Measurements from ENCODE around the gene THSD4.

The THSD4 gene

DNA sequence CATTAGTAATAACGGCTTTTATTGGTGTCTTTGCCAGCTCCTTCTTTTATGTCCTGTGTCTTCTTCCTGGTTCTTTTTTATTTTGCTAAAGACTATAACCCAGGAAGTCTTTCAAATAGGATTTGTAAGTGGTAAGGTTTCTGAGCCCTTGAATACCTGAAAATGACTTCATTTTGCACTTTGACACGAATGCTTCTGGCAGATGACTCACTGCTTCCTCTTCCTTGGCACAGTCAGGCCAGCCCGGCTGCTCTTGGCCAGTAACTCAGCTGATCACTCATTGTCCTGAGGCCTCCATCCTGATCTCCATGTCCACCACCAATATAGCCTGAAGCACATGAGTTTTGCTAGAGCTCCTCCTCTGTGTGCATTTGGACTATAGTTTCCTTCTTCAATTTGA is 646.4 kb downstream of the THSD4 start:
- DNase-seq (no peak), ATAC-seq (replicated peaks) (no peak)
- peaks cover 0 to 6% of the 10 kb centered on the region in 2 donors for H3K36me3 Mint-ChIP-seq
- H3K27ac Mint-ChIP-seq, result no peak overlapping the region
- H3K4me3 Mint-ChIP-seq, result no peak overlapping the region
- no peaks in the 10 kb centered on the region for H3K4me1 Mint-ChIP-seq
- peaks cover 5 to 18% of the 10 kb centered on the region in 2 donors for H3K27me3 Mint-ChIP-seq
- H3K9me3 Mint-ChIP-seq, result peaks cover 15 to 16% of the 10 kb centered on the region in 2 donors

DNA sequence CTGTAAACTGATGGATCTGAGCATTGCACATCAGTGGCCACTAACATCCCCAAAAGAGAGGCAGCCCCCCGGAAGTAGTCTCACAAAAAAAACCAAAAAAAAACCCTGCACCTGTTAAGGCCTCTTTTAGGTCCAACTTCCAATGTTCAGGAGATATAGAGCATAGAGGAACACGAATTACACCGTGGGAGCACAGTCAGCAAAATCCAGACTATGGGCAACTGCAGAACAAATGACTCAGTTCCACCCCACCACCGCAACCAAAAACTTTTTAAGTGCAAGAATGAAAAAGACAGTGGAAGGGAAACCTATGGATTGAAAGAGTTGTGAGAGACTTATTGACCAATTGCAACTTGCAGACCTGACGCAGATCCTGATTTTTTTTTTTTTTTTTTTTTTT is 652.9 kb downstream of the THSD4 start:
- Mint-ChIP-seq H3K36me3 (no peaks in the 10 kb centered on the region), H3K27me3 (peaks cover 7 to 18% of the 10 kb centered on the region in 2 donors), H3K9me3 (no peaks in the 10 kb centered on the region), H3K4me3 (no peak overlapping the region), H3K27ac (no peak overlapping the region), H3K4me1 (no peaks in the 10 kb centered on the region)
- DNase-seq, result no peak
- ATAC-seq (replicated peaks), result no peak

DNA sequence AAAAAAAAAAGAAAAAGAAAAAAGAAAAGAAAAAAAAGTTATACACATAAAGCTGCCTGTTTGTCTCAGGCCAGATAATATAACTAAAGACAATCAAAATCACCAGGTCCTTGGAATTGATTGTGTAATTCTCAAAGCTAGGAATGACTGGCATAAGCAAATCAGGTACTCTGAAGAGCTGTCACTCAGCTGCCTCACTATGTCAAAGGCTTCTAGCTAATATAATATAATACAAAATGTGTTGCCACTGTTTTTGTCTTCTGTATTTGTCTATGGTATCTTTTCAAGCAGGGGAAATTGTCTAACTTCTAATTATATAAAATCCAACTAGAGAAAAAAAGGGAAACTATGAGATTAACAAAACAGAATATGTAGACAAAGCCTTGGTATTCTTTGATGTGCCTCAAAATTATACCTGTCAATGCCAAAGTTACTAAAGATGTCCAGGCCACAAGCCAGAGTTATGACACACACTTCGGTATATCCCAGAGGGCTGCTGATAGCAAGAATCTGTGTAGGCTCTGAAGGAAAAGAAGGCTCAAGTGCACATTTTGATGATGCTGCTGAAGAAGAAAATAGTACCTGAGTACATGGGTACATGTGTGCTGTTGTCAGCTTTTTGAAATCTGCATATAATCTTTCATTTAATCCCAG is 658.1 kb downstream of the THSD4 start:
- no peak overlapping the region for H3K27ac Mint-ChIP-seq
- H3K27me3 Mint-ChIP-seq, result peaks cover 6 to 7% of the 10 kb centered on the region in 2 donors
- DNase-seq, result no peak
- no peak overlapping the region for H3K4me3 Mint-ChIP-seq
- ATAC-seq (replicated peaks), result no peak
- H3K9me3 Mint-ChIP-seq, result no peaks in the 10 kb centered on the region
- no peaks in the 10 kb centered on the region for H3K36me3 Mint-ChIP-seq
- no peaks in the 10 kb centered on the region for H3K4me1 Mint-ChIP-seq

DNA sequence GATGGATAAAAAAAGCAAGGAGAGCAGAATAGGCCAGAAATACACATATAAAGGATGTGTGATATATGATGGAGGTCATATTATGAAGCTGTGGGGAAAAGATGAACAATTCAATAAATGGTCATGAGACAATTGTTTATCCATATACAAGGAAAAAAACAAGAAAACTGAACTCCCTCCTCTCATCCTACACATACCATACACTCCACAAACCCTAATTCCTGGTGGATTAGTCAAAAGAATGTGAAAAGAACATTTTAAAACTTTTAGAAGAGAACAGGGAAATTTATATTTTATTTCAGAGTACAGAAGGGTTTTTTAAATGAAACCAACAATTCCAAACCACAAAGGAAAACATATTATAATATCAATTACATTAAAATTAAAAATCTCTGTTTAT is 660.6 kb downstream of the THSD4 start:
- Mint-ChIP-seq H3K36me3 (no peaks in the 10 kb centered on the region), H3K4me1 (peaks cover 2 to 7% of the 10 kb centered on the region in 2 donors), H3K27ac (no peak overlapping the region), H3K27me3 (peaks cover 6 to 17% of the 10 kb centered on the region in 2 donors), H3K9me3 (no peaks in the 10 kb centered on the region), H3K4me3 (no peak overlapping the region)
- DNase-seq, result no peak
- ATAC-seq (replicated peaks), result no peak

DNA sequence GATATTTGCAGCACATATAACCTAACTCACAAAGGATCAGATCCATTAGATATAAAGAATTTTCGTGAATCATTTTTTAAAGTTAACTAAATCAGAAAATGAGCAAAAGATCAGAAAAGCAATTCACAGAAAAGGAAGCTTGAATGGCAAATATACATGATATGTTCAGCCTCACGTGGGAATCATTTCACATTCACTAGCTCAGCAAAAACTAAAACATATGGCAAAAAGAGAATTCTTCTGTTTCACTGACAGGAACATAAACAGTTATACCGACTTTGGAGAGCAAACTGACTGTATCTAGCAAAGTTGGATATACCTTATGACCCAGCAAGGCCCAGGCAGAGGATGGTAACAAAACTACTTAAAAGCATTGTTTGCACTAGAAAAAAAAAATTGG is 661.0 kb downstream of the THSD4 start:
- Mint-ChIP-seq H3K9me3 (no peaks in the 10 kb centered on the region), H3K4me1 (peaks cover 2 to 7% of the 10 kb centered on the region in 2 donors), H3K27ac (no peak overlapping the region), H3K36me3 (no peaks in the 10 kb centered on the region), H3K27me3 (peaks cover 10 to 19% of the 10 kb centered on the region in 2 donors), H3K4me3 (no peak overlapping the region)
- DNase-seq (no peak), ATAC-seq (replicated peaks) (no peak)

DNA sequence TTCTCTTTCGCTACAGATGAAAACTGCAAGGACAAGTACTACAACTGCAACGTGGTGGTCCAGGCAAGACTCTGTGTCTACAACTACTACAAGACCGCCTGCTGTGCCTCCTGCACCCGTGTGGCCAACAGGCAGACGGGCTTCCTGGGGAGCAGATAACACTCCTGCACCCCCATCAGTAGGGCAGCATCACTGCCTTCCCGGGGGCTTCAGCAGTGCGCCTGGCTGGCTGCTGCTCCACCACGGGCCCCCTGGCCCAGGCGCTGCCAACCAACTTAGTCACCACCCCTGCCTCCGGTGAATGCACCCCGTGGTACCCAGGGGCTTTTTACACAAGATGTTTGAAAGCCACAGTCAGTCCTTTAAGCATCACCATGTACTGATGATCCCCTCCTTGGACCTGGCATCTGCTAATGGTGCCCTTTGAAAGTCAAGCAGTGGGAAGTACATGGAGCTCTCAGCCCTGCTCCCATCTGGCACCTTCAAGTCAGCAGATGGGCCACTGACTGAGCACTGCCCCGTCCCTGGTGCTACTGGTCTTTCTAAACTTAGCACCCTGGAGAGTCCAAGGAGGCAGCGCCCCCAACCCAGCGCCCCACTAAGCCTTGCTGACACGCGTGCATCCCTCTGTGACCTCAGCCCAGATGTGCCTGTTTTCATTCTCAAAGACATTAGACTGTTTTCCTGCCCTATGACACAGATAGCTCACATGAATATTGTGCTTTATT is 662.1 kb downstream of the THSD4 start:
- peaks cover 2 to 7% of the 10 kb centered on the region in 2 donors for H3K4me1 Mint-ChIP-seq
- H3K4me3 Mint-ChIP-seq, result no peak overlapping the region
- no peak overlapping the region for H3K27ac Mint-ChIP-seq
- DNase-seq (no peak), ATAC-seq (replicated peaks) (no peak)
- no peaks in the 10 kb centered on the region for H3K36me3 Mint-ChIP-seq
- H3K9me3 Mint-ChIP-seq, result no peaks in the 10 kb centered on the region
- H3K27me3 Mint-ChIP-seq, result peaks cover 15 to 19% of the 10 kb centered on the region in 2 donors

DNA sequence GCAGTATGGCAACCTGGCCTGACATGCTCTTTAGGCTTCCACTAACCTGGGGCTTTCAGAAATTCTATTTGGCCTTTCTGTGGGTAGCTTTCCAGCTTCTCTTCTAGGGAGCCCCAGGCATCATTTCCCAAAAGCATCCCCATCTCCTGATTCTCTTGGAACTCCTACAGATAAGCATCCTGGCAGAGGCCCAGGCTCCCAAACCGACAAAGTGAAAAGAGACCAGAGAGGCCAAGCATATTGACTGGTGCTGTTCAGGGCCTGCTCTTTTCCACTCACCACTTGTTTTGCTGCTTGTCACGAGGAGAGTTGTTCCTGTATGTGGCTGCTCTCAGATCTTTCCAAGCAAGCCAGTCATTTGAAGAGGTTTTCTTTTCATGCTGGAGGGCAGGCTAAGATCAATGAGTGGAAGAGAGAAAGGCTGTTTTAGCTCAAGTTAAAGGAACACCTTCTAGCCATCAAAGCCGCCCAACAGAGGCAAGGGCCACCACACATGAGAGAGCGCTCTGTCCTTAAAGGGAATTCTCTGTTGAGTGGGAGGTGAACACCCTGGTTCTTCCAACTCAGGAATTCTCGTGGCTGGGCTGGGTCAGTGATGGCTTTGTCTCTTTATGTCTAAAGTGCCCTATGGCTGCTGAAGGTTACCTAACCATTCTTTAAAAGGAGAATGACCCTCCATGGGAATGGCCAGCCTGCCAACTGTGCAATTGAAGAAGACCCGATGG is 664.0 kb downstream of the THSD4 start:
- ATAC-seq (replicated peaks), result no peak
- H3K36me3 Mint-ChIP-seq, result no peaks in the 10 kb centered on the region
- no peak overlapping the region for H3K4me3 Mint-ChIP-seq
- peak overlapping the region; percentile 42 for H3K27ac Mint-ChIP-seq
- H3K9me3 Mint-ChIP-seq, result no peaks in the 10 kb centered on the region
- no peak for DNase-seq
- H3K4me1 Mint-ChIP-seq, result peaks cover 2 to 7% of the 10 kb centered on the region in 2 donors
- peaks cover 19 to 24% of the 10 kb centered on the region in 2 donors for H3K27me3 Mint-ChIP-seq

DNA sequence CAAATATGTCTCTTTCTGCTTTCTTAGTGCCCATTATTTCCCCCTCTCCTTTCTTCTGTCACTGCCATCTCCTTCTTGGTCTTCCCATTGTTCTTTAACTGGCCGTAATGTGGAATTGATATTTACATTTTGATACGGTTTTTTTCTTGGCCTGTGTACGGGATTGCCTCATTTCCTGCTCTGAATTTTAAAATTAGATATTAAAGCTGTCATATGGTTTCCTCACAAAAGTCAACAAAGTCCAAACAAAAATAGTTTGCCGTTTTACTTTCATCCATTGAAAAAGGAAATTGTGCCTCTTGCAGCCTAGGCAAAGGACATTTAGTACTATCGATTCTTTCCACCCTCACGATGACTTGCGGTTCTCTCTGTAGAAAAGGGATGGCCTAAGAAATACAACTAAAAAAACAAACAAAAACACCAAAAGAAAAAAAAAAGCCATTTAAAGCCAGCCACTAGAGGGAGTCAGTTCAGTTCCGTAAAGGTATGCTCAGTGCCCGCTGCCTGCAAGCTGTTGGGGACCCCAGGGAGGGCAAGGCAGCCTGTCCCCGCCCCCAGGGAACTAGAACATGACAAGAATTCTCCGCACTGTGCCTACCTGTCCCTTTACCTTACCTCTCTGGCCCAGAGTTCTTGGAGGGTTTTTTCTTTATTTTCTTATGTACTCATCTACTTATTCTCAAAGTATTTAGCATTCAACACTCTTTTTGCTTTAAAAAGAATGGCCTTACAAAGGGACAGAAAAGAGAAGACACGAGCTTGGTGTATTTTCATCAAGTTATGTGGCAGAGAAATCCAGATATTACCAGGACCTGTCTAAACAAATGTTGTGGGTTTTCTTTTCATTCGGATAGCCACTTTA is 665.1 kb downstream of the THSD4 start:
- H3K9me3 Mint-ChIP-seq, result no peaks in the 10 kb centered on the region
- H3K4me3 Mint-ChIP-seq, result no peak overlapping the region
- H3K27ac Mint-ChIP-seq, result no peak overlapping the region
- H3K4me1 Mint-ChIP-seq, result peaks cover 2 to 7% of the 10 kb centered on the region in 2 donors
- peak; percentile 65 to 67 for ATAC-seq (replicated peaks)
- H3K36me3 Mint-ChIP-seq, result no peaks in the 10 kb centered on the region
- DNase-seq, result peak; percentile 11
- H3K27me3 Mint-ChIP-seq, result peaks cover 19 to 35% of the 10 kb centered on the region in 2 donors

DNA sequence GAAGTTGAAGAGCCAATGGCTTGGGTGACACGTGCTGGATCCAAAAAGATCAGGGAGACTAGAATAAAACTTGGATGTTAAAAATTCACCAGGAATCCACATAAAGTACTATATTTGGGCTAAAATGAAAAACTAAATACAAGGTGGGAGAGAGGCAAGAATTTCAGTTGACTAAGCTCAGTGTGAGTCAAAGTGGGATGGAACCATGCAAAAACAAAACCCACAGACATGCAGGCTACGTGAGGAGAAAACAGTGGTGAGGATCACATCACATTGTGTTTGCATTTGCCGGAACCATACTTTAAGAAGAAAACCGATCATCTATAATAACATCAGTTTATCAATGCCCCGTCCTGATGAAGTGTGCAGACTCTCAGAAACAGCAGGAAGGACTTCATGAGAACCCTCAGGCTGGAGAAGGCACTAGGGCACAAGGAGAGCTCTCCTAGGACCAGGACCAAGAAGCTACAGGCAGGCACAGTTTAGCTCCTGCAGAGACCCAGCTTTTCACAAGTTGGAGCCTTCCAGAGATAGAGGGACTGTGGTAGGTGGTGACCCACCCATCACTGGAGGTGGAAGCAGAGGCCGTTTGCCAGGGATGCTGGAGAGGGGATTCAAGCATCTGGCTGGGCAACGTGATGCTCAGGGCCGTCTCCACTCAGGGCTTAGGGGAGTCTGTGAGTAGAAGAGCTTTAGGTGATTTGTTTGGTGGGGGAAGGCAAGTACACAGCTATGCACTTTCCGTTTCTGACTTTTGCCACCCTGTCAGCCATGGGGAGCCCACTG is 666.1 kb downstream of the THSD4 start:
- Mint-ChIP-seq H3K4me1 (peaks cover 2 to 12% of the 10 kb centered on the region in 2 donors), H3K27me3 (peaks cover 21 to 41% of the 10 kb centered on the region in 2 donors), H3K4me3 (no peak overlapping the region), H3K9me3 (no peaks in the 10 kb centered on the region), H3K36me3 (no peaks in the 10 kb centered on the region), H3K27ac (no peak overlapping the region)
- ATAC-seq (replicated peaks) (no peak), DNase-seq (no peak)

DNA sequence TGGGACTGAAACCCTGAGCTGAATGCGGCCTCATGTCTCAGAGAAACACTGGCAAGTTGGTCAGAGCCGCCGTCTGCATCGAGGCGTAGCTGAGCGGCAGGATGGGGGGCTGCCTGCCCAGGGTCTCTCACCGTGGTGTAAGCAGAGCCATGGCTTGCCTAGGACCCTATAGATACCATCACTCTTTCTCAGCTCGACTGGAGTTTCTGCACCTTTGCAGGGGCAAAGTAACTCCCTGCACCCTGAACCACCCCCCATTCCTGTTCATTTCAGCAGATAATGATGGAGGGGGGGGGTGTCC is 666.6 kb downstream of the THSD4 start:
- Mint-ChIP-seq H3K27me3 (peaks cover 27 to 44% of the 10 kb centered on the region in 2 donors), H3K9me3 (no peaks in the 10 kb centered on the region), H3K27ac (no peak overlapping the region), H3K36me3 (no peaks in the 10 kb centered on the region), H3K4me3 (no peak overlapping the region), H3K4me1 (peaks cover 2 to 12% of the 10 kb centered on the region in 2 donors)
- ATAC-seq (replicated peaks), result no peak
- no peak for DNase-seq

DNA sequence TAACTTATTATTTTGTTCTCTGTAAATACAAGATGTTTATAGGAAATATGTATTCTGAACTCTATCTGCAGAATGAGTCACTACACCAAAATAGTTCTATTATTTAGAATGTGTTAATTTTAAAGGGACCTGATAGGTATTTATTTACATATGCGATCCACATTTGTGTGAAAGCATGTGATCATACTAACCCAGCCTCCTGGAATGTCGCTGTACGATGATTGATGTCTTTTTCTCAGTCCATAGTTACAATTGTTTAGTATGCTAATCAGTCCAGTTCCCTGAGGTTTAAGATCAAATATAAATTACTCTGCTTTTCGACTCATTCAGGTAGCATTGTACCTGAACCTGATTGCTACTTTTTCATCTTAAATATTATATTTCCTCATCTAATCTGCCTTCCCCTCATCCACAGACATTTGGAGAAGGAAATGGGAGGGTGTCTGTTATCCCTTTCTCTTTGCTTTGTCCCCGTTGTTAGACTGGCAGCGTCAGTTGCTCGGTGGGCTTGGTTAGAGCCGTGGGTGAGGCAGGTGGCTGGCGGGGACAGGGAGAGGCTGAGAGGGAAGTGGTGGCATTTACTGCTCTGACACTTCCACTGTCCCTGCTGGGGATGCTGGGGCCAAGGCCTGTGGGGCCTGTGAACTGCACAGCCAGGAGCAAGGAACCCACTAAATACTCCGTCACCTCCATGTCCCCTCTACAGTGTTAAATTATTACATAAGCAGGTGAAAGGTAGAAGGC is 667.3 kb downstream of the THSD4 start:
- Mint-ChIP-seq H3K27ac (no peak overlapping the region), H3K36me3 (no peaks in the 10 kb centered on the region), H3K9me3 (no peaks in the 10 kb centered on the region), H3K4me3 (no peak overlapping the region), H3K4me1 (peaks cover 2 to 12% of the 10 kb centered on the region in 2 donors), H3K27me3 (peaks cover 27 to 44% of the 10 kb centered on the region in 2 donors)
- DNase-seq (no peak), ATAC-seq (replicated peaks) (no peak)

DNA sequence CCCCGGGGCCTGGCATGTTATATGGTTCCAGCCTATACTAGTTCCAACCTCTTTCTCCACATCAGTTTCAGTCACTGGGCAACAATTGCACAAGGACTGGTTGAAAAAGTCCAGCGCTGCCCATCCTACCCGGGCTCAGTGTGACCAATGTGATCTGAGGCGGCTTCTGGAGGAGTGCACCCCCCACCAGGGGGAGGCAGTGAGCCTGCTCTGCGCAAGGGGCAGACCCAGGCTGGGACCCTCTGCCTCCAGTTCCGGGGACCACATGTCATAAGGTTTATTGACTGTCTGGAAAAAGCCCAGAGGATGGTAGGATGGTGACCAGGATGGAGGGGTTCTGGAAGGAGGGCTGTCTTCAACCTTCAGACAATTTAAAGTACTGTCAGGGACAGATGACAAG is 669.4 kb downstream of the THSD4 start:
- no peak for ATAC-seq (replicated peaks)
- DNase-seq, result no peak
- Mint-ChIP-seq H3K4me3 (no peak overlapping the region), H3K36me3 (no peaks in the 10 kb centered on the region), H3K9me3 (no peaks in the 10 kb centered on the region), H3K27ac (no peak overlapping the region), H3K4me1 (peaks cover 2 to 12% of the 10 kb centered on the region in 2 donors), H3K27me3 (peaks cover 27 to 41% of the 10 kb centered on the region in 2 donors)

DNA sequence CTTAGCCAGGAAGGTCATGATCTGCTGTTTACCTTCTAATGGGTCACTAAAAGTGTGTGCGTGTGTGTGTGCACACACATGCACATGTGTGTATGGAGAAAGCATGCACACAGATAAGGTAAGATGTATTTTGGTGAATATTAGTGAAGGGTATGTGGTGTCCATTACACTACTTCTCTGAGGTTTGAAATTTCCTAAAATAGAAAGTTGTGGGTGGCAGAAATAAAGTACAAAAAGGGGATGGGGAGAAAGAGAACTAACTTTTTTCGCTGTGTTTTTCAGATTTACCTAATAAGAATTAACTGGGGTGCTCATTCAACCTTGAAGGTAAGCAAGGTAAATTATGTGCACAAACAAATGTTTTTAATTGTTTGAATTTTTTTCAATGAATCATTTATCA is 670.7 kb downstream of the THSD4 start:
- H3K27me3 Mint-ChIP-seq, result peaks cover 26 to 33% of the 10 kb centered on the region in 2 donors
- ATAC-seq (replicated peaks) (no peak), DNase-seq (no peak)
- no peaks in the 10 kb centered on the region for H3K36me3 Mint-ChIP-seq
- peaks cover 0 to 5% of the 10 kb centered on the region in 2 donors for H3K4me1 Mint-ChIP-seq
- H3K9me3 Mint-ChIP-seq, result no peaks in the 10 kb centered on the region
- no peak overlapping the region for H3K4me3 Mint-ChIP-seq
- H3K27ac Mint-ChIP-seq, result no peak overlapping the region
